ENCODE data around the gene LTBP3.

DNA sequence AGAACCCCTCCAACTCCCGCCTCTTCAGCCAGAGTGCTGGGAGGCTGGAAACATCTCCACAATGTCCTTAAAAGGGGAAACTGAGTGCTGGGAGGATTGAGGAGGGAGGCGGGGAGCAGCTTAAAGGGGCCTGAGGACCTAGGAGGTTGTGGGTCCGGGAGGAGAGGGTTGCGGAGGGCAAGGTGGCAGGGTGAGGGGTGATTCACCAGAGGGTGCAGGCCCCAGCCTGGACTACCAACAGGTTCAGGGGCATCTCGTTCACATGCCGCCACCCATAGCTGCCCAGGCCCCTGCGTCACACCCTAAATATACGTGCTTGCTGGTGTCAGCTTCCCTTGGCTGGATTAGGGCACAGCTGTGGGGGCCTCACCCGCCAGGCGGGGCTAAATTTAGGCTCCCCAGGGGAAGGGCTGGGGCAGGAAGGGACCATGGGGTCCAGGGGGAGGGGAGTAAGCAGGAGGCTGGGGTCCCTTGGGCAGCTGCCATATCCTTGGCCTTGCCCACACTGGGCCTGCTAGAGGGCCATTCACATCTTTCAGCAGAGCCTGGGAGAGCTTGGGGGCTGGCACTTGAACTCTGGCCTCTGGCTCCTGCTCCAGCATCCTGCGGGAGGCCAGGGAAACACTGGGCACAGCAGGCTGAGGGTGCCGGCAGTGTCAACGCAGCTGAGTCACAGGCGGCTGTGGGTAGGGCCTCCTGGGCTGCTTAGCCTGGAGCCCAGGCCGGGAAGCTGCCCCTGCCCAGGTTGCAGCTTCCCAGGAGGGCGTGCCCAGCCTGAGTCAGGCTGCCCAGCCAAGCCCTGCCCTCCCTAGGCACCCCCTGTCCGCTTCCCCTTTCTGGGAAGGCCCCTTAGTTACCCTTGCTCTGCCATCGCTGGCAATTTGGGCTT lies 19.0 kb upstream of the LTBP3 start:
- TF ChIP-seq, protein P1, sequence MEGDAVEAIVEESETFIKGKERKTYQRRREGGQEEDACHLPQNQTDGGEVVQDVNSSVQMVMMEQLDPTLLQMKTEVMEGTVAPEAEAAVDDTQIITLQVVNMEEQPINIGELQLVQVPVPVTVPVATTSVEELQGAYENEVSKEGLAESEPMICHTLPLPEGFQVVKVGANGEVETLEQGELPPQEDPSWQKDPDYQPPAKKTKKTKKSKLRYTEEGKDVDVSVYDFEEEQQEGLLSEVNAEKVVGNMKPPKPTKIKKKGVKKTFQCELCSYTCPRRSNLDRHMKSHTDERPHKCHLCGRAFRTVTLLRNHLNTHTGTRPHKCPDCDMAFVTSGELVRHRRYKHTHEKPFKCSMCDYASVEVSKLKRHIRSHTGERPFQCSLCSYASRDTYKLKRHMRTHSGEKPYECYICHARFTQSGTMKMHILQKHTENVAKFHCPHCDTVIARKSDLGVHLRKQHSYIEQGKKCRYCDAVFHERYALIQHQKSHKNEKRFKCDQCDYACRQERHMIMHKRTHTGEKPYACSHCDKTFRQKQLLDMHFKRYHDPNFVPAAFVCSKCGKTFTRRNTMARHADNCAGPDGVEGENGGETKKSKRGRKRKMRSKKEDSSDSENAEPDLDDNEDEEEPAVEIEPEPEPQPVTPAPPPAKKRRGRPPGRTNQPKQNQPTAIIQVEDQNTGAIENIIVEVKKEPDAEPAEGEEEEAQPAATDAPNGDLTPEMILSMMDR (IDR thresholded peaks at IDR 0.05 in 2 of 3, conservative IDR thresholded peaks at IDR 0.05 in 1 of 3; ENCODE audit: borderline replicate concordance in 1 of 3, insufficient read depth in 1 of 3, low read depth in 2 of 3, low read length in 2 of 3) = no peak
- TF ChIP-seq FOSL1 (IDR thresholded peaks at IDR 0.05; ENCODE audit: low read depth) = no peak
- no peak for TF ChIP-seq POLR2A (IDR thresholded peaks at IDR 0.05; ENCODE audit: borderline replicate concordance, extremely low read depth, insufficient read depth, insufficient read length)
- TF ChIP-seq SIN3A (IDR thresholded peaks at IDR 0.05; ENCODE audit: low read depth) = no peak
- TF ChIP-seq JUND (IDR thresholded peaks at IDR 0.05) = no peak
- no peak for TF ChIP-seq RAD21 (IDR thresholded peaks at IDR 0.05; ENCODE audit: low read depth)
- no peak for TF ChIP-seq EZH2 (IDR thresholded peaks at IDR 0.05)
- TF ChIP-seq CBX3 (IDR thresholded peaks at IDR 0.05; ENCODE audit: low read depth) = no peak
- TF ChIP-seq, protein P2, sequence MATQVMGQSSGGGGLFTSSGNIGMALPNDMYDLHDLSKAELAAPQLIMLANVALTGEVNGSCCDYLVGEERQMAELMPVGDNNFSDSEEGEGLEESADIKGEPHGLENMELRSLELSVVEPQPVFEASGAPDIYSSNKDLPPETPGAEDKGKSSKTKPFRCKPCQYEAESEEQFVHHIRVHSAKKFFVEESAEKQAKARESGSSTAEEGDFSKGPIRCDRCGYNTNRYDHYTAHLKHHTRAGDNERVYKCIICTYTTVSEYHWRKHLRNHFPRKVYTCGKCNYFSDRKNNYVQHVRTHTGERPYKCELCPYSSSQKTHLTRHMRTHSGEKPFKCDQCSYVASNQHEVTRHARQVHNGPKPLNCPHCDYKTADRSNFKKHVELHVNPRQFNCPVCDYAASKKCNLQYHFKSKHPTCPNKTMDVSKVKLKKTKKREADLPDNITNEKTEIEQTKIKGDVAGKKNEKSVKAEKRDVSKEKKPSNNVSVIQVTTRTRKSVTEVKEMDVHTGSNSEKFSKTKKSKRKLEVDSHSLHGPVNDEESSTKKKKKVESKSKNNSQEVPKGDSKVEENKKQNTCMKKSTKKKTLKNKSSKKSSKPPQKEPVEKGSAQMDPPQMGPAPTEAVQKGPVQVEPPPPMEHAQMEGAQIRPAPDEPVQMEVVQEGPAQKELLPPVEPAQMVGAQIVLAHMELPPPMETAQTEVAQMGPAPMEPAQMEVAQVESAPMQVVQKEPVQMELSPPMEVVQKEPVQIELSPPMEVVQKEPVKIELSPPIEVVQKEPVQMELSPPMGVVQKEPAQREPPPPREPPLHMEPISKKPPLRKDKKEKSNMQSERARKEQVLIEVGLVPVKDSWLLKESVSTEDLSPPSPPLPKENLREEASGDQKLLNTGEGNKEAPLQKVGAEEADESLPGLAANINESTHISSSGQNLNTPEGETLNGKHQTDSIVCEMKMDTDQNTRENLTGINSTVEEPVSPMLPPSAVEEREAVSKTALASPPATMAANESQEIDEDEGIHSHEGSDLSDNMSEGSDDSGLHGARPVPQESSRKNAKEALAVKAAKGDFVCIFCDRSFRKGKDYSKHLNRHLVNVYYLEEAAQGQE (IDR thresholded peaks at IDR 0.05; ENCODE audit: low read depth) = no peak
- peak; percentile 49 for TF ChIP-seq POLR2AphosphoS5 (IDR thresholded peaks at IDR 0.05; ENCODE audit: low read depth, low read length)
- TF ChIP-seq, protein P3, sequence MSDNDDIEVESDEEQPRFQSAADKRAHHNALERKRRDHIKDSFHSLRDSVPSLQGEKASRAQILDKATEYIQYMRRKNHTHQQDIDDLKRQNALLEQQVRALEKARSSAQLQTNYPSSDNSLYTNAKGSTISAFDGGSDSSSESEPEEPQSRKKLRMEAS (IDR thresholded peaks at IDR 0.05) = no peak
- no peak for TF ChIP-seq EZH2phosphoT487 (IDR thresholded peaks at IDR 0.05; ENCODE audit: borderline replicate concordance)
- no peak for TF ChIP-seq YY1 (IDR thresholded peaks at IDR 0.05; ENCODE audit: extremely low read depth, insufficient replicate concordance, low read depth, low read length)

All from HCT116 (cell line).